ENCODE data around the gene TACR2.

The TACR2 gene

DNA sequence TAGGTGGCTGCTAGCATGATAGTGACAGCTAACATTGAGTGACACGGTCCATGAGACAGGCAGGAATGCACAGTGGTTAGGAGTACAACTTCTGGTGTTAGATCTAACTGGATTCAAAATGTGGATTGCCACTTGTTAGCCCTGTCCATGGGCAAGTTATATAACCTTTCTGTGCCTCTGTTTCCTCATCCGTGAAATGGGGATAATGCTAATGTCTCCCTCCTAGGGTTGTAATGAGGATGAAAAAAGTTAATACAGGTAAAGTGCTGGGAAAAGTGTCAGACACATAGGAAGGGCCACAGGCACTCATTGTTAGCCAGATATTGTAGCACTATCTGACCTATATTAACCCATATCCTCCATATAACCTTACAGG, 41.8 kb downstream of the TACR2 start:
- Mint-ChIP-seq H3K9me3 (no peaks in the 10 kb centered on the region), H3K27me3 (ENCODE audit: low read depth) (no peaks in the 10 kb centered on the region), H3K36me3 (ENCODE audit: low read depth) (peaks cover 46% of the 10 kb centered on the region), H3K4me1 (ENCODE audit: low read depth) (no peaks in the 10 kb centered on the region), H3K27ac (peak overlapping the region; percentile 53), H3K4me3 (no peak overlapping the region)
- DNase-seq (ENCODE audit: low spot score), result no peak

DNA sequence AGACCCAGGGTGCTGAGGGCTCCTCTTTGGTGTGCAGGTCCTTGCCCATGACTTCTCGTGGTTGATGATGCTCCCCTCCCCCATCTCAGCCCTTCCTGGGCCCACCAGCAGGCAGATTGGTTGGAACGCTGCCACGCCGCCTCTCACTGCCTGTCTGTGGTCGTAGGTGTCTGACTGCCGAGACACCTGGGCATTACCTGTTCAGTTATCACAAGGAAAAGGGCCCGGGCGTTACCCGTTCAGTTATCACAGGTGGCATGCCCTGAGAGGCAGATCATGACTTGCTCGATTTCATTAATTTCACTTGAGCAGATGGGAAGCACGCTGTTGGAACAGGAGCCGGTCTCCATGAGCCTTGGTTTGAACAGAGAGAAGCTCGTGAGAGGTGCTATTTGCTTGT, 42.5 kb downstream of the TACR2 start:
- Mint-ChIP-seq H3K4me3 (no peak overlapping the region), H3K4me1 (ENCODE audit: low read depth) (no peaks in the 10 kb centered on the region), H3K27me3 (ENCODE audit: low read depth) (no peaks in the 10 kb centered on the region), H3K9me3 (no peaks in the 10 kb centered on the region), H3K36me3 (ENCODE audit: low read depth) (peaks cover 47% of the 10 kb centered on the region), H3K27ac (no peak overlapping the region)
- DNase-seq (ENCODE audit: low spot score), result no peak

DNA sequence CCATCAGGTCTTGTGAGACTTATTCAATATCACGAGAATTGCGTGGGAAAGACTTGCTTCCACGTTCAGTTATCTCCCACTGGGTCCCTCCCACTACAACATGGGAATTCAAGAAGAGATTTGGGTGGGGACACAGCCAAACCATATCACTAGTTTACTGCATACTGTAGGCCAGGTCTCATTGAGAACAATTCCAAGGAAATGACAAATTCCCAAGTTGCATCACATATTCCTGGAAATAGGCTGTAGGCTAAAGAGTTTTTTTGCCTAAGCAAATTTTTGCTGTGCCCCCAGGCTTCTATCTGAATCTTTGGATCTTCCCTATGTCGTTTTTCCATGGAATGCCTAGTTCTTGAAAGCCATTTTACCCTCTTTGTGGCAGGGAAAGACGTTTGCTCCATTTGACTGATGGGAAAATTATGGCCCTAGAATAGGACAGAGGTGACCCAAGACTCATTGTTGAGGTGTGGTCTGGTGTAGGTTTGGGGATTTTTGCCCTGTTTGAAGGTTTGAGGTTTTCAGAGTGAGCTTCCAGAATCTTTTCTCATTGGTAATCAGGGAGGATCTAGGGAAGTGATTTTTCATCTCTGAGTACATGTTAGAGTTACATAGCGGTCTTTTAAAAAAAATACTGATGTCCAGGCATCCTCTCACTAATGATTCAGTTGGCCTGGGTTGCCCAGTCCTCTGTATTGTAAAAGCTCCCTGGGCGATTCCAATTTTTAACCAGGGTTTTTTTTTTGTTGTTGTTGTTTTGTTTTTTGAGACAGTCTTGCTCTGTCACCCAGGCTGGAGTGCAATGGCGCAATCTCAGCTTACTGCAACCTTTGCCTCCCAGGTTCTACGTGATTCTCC, 44.4 kb downstream of the TACR2 start:
- peaks cover 36% of the 10 kb centered on the region for H3K36me3 Mint-ChIP-seq (ENCODE audit: low read depth)
- DNase-seq (ENCODE audit: low spot score), result no peak
- no peak overlapping the region for H3K27ac Mint-ChIP-seq
- no peaks in the 10 kb centered on the region for H3K9me3 Mint-ChIP-seq
- no peak overlapping the region for H3K4me3 Mint-ChIP-seq
- no peaks in the 10 kb centered on the region for H3K27me3 Mint-ChIP-seq (ENCODE audit: low read depth)
- H3K4me1 Mint-ChIP-seq (ENCODE audit: low read depth), result no peaks in the 10 kb centered on the region

DNA sequence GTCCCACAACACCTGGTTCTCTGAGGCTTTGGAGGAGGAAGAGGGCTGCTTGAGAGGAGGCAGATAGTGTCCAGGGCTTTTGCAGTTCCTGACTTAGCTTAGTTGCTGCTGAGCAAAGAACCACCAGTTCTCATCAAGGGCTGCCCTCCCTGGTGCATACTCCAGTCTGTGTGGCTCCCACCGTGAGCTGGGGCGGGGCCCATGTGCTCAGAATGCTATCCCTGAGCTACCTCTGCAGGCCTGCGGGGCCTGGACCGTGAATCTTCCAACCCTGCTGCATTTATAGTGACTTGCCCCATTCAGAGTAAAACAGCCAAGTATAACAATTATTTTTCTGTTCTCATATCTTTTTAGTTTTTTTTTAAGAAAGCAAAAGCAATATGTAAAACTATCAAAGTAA, 49.2 kb downstream of the TACR2 start:
- Mint-ChIP-seq H3K36me3 (ENCODE audit: low read depth) (peaks cover 50% of the 10 kb centered on the region), H3K9me3 (no peaks in the 10 kb centered on the region), H3K4me3 (no peak overlapping the region), H3K27me3 (ENCODE audit: low read depth) (no peaks in the 10 kb centered on the region), H3K27ac (no peak overlapping the region), H3K4me1 (ENCODE audit: low read depth) (peaks cover 21% of the 10 kb centered on the region)
- no peak for DNase-seq (ENCODE audit: low spot score)

DNA sequence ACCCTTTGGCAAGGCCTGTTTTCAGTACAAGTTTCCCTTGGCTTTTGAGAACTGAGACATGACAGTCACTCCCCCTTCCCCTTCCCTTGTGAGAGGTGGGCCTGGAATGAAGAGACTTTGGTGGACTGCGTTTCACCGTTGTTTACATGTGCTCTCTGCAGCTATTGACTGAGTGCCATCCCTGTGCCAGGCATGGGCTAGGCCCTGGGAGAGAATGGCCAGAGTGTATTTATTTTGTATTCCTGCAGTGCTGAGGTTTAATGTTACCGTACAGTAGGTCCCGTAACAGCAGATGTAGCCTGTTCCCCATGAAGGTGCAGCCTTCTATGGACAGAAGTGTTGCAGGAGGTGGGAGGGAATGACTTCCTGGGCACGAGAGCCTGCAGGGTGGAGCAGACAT, 50.0 kb downstream of the TACR2 start:
- peaks cover 21% of the 10 kb centered on the region for H3K4me1 Mint-ChIP-seq (ENCODE audit: low read depth)
- H3K36me3 Mint-ChIP-seq (ENCODE audit: low read depth), result peaks cover 49% of the 10 kb centered on the region
- H3K27ac Mint-ChIP-seq, result peak overlapping the region; percentile 31

DNA sequence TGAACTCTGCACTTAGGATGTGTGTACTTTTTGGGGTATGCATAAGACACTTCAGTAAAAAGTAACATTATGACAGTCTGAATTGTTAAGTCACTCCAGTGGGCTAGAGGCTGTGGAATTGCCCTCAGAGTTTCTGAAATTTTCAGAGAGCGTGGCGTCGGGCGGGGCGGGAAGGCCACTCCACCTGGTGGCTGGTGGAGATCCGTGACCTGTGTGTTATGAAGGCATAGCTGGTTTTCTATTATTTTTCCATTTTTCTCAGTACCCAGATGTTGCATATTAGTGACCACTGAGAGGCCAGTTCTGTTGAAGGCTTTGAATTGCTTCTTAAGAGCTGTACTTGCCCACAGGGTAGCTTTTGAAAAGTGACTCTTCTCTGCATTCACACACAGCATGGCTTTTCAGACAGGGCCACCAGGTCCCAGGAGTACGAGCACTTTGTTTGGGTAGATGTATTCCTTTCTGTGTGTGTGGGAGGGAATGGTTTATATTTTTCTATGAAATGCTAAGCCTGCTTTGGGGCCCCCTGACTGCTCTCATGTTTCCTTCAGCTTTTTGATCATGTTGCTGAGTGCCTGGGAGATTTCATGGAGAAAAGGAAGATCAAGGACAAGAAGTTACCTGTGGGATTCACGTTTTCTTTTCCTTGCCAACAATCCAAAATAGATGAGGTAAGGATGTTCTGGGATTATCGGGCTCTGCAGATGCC, 52.3 kb downstream of the TACR2 start:
- peak overlapping the region; percentile 57 for H3K27ac Mint-ChIP-seq
- DNase-seq (ENCODE audit: low spot score), result no peak
- H3K9me3 Mint-ChIP-seq, result no peaks in the 10 kb centered on the region
- no peaks in the 10 kb centered on the region for H3K27me3 Mint-ChIP-seq (ENCODE audit: low read depth)
- no peak overlapping the region for H3K4me3 Mint-ChIP-seq
- peaks cover 40% of the 10 kb centered on the region for H3K4me1 Mint-ChIP-seq (ENCODE audit: low read depth)
- peaks cover 48% of the 10 kb centered on the region for H3K36me3 Mint-ChIP-seq (ENCODE audit: low read depth)

More for the DNA sequence above, 50.0 kb downstream of the TACR2 start:
- no peaks in the 10 kb centered on the region for H3K9me3 Mint-ChIP-seq
- DNase-seq (ENCODE audit: low spot score), result no peak
- no peaks in the 10 kb centered on the region for H3K27me3 Mint-ChIP-seq (ENCODE audit: low read depth)
- H3K4me3 Mint-ChIP-seq, result no peak overlapping the region

DNA sequence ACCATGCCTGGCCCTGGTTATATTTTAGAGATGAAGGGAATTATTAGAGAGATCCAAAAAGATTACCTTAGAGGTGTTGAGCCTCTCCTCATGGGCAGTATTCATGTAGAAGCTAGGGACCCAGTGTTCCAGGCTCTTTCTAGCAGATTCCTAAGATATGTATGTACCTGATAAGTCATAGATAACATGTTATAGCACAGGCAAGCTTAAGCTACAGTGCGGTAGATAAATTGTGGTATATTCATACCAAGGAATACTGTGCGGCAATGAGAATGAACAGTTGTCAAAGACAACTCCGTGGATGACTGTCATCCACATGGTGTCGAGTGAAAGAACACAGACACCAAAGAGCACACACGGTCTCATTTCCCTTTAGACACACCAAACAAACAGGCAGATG, 53.1 kb downstream of the TACR2 start:
- Mint-ChIP-seq H3K36me3 (ENCODE audit: low read depth) (peaks cover 43% of the 10 kb centered on the region), H3K4me3 (no peak overlapping the region), H3K9me3 (no peaks in the 10 kb centered on the region), H3K27me3 (ENCODE audit: low read depth) (no peaks in the 10 kb centered on the region), H3K4me1 (ENCODE audit: low read depth) (peaks cover 45% of the 10 kb centered on the region), H3K27ac (peak overlapping the region; percentile 57)
- DNase-seq (ENCODE audit: low spot score), result no peak

DNA sequence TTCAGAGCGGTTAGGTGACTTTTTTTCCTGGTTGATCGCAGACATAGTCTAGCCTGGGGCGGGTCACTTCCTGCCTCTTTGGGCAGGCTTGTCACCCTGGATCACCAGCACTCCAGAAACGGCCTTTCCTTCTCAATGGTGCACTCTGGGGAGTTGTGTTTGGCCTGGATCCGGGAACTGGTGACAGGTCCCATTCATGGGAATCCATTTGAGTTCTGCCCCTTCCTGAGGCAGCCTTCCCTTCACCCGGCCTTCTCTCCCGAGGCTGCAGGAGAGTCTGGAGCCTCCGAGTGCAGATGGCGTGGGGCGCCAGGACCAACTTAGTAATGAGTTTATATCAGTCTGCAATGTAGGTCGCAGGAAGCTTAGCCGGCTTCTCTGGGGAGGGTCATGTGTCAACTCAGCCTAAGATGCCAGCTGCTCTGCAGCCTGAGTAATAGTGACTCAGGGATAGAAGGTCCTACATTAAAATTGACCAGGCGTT, 54.2 kb downstream of the TACR2 start:
- Mint-ChIP-seq H3K36me3 (ENCODE audit: low read depth) (peaks cover 43% of the 10 kb centered on the region), H3K27me3 (ENCODE audit: low read depth) (no peaks in the 10 kb centered on the region), H3K4me3 (no peak overlapping the region), H3K9me3 (no peaks in the 10 kb centered on the region), H3K4me1 (ENCODE audit: low read depth) (peaks cover 53% of the 10 kb centered on the region), H3K27ac (peak overlapping the region; percentile 45)
- DNase-seq (ENCODE audit: low spot score), result no peak

DNA sequence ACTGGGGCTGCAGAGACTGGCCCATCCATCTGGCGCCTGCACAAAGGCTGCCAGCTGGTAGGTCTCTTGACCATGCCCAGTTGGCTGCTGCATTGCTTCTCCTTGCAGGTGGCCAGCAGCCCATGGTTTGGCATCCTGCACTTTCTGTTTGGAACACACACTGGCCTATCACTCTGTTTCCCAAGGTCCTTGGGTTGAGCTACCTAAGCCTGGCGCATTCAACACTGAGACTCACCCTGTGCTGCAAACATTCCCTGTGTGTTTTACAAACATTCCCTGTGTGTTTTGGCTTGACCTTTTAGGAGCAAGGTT, 55.5 kb downstream of the TACR2 start:
- H3K4me3 Mint-ChIP-seq, result no peak overlapping the region
- H3K27me3 Mint-ChIP-seq (ENCODE audit: low read depth), result no peaks in the 10 kb centered on the region
- H3K36me3 Mint-ChIP-seq (ENCODE audit: low read depth), result peaks cover 39% of the 10 kb centered on the region
- no peaks in the 10 kb centered on the region for H3K9me3 Mint-ChIP-seq
- DNase-seq (ENCODE audit: low spot score), result no peak
- H3K27ac Mint-ChIP-seq, result no peak overlapping the region
- H3K4me1 Mint-ChIP-seq (ENCODE audit: low read depth), result peaks cover 53% of the 10 kb centered on the region

DNA sequence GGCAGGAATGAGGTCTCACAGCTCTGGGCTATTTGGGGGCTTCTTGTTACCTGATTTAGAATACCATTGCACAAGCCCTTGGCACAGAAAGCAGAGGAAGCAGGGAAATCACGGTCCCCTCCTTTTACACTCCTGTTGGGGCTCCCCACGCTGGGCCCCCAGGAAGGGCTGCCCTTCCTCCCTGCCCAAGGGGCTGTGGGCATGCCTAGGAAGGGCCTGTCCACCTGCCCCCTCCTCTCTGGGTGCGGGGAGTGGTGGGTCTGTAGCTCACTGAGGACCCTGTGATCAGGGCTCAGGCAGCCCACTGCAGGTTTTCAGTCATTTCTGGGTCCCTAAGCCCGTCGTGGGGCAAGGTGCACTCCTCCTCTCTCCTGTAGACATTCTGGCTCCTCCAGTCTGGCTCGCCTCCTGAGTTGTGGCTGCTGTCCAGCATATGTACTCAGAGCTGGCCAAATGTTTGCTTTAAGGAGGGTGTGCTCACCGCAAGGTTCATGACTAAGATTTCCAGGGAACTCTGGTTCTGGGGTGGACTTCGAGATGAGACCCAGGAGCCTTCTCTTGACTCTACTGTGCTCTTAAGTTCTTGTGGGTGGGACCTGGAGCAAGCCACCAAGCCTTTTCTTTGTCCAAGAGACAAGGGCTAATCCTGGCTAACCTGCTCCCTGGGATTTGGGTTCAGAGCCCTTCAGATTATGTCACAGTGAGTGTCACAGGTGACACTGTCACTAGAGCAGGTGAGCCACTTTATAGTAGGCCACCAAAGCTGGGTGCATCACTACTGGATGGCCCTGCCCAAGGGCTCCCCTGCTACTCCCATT, 56.0 kb downstream of the TACR2 start:
- Mint-ChIP-seq H3K4me1 (ENCODE audit: low read depth) (peaks cover 53% of the 10 kb centered on the region), H3K27me3 (ENCODE audit: low read depth) (no peaks in the 10 kb centered on the region), H3K27ac (peak overlapping the region; percentile 77), H3K9me3 (no peaks in the 10 kb centered on the region), H3K4me3 (peak overlapping the region; percentile 21), H3K36me3 (ENCODE audit: low read depth) (peaks cover 38% of the 10 kb centered on the region)
- DNase-seq (ENCODE audit: low spot score), result no peak

DNA sequence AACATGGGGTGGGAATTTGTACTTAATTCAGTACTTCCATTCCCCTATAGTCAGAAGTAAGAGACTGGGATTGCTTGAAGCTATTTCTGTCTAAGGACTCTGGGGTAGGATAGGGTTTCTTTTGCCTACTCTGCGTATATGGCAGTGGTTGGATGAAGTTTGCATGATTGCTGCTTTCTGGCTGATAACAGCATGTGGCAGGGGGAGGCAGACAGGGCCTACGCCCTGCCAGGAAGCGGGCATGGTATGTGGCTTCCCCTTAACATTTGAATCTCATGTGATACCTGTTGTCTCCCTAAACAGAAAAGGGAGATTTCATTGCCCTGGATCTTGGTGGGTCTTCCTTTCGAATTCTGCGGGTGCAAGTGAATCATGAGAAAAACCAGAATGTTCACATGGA, 57.1 kb downstream of the TACR2 start:
- peaks cover 38% of the 10 kb centered on the region for H3K36me3 Mint-ChIP-seq (ENCODE audit: low read depth)
- DNase-seq (ENCODE audit: low spot score), result no peak
- no peaks in the 10 kb centered on the region for H3K27me3 Mint-ChIP-seq (ENCODE audit: low read depth)
- H3K9me3 Mint-ChIP-seq, result no peaks in the 10 kb centered on the region
- peak overlapping the region; percentile 25 for H3K4me3 Mint-ChIP-seq
- peaks cover 47% of the 10 kb centered on the region for H3K4me1 Mint-ChIP-seq (ENCODE audit: low read depth)
- peak overlapping the region; percentile 49 for H3K27ac Mint-ChIP-seq

DNA sequence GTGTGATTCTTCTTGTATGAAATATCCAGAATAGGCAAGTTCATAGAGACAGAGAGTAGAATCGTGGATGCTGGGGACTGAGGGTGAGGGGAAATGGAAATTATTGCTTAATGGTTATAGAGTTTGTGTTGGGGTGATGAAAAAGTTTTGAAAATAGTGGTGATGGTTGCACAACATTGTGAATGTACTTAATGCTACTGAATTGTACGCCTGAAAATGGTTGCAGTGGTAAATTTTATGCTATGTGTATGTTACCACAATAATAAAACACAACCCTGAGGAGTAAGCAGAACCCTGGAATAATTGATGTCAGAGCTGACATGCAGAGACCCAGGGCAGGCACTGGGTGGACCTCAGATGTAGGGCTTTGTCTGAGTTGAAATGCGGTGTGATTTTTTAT, 57.6 kb downstream of the TACR2 start:
- no peak for DNase-seq (ENCODE audit: low spot score)
- Mint-ChIP-seq H3K4me3 (peak overlapping the region; percentile 25), H3K36me3 (ENCODE audit: low read depth) (peaks cover 38% of the 10 kb centered on the region), H3K9me3 (no peaks in the 10 kb centered on the region), H3K27me3 (ENCODE audit: low read depth) (no peaks in the 10 kb centered on the region), H3K27ac (peak overlapping the region; percentile 49), H3K4me1 (ENCODE audit: low read depth) (peaks cover 44% of the 10 kb centered on the region)

DNA sequence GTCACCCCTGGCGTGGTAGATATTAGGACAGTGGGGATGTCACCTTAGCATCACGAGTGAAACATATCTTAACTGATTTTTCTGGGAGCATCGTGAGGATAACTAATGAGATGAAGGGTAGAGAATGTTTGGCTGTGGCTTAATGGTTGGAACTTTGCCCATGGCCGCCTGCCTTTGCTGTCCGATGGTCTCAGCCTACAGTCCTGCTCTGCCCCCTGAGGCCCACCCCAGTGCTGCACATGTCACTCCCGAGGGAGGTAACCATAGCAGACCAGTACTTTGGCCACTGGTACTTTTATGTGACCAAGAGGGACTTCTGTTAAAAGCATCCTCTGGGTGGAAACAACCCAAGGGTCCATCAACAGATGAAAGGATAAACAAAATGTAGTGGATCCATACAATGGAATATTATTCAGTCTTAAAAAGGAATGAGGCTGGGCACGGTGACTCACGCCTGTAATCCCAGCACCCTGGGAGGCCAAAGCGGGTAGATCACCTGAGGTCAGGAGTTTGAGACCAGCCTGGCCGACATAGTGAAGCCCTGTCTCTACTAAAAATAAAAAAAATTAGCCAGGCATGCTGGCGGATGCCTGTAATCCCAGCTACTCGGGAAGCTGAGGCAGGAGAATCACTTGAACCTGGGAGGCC, 58.4 kb downstream of the TACR2 start:
- no peaks in the 10 kb centered on the region for H3K27me3 Mint-ChIP-seq (ENCODE audit: low read depth)
- H3K27ac Mint-ChIP-seq, result peak overlapping the region; percentile 55
- no peak for DNase-seq (ENCODE audit: low spot score)
- peak overlapping the region; percentile 18 for H3K4me3 Mint-ChIP-seq
- H3K36me3 Mint-ChIP-seq (ENCODE audit: low read depth), result peaks cover 39% of the 10 kb centered on the region
- peaks cover 41% of the 10 kb centered on the region for H3K4me1 Mint-ChIP-seq (ENCODE audit: low read depth)
- no peaks in the 10 kb centered on the region for H3K9me3 Mint-ChIP-seq
